Peyer's patch (tissue), 4 donors: ENCODE data around the gene SYCN.

ENCODE experiments used
- POLR2A ChIP-seq, 2 donors: fragments of 450-650 bp; IDR thresholded peaks; one replicate each; pipeline ENCODE4 v1.5.1; 2017; ENCODE audit warnings: antibody characterized with exemption in 2 of 2, mild to moderate bottlenecking in 2 of 2, moderate library complexity in 2 of 2
- TF ChIP-seq, protein P1 (sequence below), 6 experiments: fragments of 450-650 bp in 4 of 6; fragments of 200-600 bp in 2 of 6; sonication (generic) in 1 of 6; IDR thresholded peaks; one replicate each; pipeline ENCODE4 v1.5.1; 2017 to 2019; ENCODE audit warnings: antibody characterized with exemption in 6 of 6, mild to moderate bottlenecking in 3 of 6, moderate library complexity in 1 of 6

DNA sequence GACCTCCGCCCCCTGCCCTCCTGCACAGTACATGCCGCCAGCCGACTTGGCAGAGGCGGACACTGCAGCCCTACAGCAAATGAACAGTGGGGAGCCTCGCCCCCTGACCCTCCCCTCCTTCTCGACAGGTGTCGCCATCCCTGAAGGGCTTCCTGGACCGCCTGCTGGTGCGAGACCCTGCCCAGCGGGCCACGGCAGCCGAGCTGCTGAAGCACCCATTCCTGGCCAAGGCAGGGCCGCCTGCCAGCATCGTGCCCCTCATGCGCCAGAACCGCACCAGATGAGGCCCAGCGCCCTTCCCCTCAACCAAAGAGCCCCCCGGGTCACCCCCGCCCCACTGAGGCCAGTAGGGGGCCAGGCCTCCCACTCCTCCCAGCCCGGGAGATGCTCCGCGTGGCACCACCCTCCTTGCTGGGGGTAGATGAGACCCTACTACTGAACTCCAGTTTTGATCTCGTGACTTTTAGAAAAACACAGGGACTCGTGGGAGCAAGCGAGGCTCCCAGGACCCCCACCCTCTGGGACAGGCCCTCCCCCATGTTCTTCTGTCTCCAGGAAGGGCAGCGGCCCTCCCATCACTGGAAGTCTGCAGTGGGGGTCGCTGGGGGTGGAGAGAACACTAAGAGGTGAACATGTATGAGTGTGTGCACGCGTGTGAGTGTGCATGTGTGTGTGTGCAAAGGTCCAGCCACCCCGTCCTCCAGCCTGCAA lies 25.6 kb downstream of the SYCN start:
- TF ChIP-seq, protein P1, sequence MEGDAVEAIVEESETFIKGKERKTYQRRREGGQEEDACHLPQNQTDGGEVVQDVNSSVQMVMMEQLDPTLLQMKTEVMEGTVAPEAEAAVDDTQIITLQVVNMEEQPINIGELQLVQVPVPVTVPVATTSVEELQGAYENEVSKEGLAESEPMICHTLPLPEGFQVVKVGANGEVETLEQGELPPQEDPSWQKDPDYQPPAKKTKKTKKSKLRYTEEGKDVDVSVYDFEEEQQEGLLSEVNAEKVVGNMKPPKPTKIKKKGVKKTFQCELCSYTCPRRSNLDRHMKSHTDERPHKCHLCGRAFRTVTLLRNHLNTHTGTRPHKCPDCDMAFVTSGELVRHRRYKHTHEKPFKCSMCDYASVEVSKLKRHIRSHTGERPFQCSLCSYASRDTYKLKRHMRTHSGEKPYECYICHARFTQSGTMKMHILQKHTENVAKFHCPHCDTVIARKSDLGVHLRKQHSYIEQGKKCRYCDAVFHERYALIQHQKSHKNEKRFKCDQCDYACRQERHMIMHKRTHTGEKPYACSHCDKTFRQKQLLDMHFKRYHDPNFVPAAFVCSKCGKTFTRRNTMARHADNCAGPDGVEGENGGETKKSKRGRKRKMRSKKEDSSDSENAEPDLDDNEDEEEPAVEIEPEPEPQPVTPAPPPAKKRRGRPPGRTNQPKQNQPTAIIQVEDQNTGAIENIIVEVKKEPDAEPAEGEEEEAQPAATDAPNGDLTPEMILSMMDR (IDR thresholded peaks at IDR 0.05) = no peak
- TF ChIP-seq POLR2A (IDR thresholded peaks at IDR 0.05) = no peak
